GM18517 (cell line): ENCODE data around the gene NMNAT2.
"Not testable (repeated sequence)": the region's sequence is repeated elsewhere in the genome, so short reads cannot be mapped to it uniquely, and the experiment has no call there.

Experiments
- ATAC-seq: cut with Tn5 transposase; IDR thresholded peaks from one replicate; pipeline ENCODE4 v1.9.1; 2021; ENCODE audit warnings: mild to moderate bottlenecking, moderate library complexity; ENCODE audit not compliant: unreplicated experiment

Gene NMNAT2

DNA sequence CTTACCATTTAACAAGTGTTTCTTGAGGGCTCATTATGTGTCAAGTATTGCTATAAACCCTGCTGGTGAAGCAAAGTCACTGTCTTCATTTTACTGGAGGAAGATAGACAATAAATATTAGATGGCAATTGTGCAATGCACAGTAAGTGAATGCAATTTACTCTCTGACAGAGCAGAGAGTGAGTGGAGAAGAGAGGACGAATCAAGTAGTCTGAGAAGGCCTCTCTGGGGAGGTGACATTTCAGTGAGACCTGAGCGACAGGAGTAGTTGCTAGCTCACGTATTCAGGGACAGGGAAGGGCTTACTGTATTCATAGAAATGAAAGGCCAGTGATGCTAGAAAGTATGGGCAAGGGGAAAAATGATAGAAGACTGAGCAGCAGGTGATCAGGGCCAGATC lies 1.2 kb upstream of the NMNAT2 start:
- ATAC-seq = no peak

DNA sequence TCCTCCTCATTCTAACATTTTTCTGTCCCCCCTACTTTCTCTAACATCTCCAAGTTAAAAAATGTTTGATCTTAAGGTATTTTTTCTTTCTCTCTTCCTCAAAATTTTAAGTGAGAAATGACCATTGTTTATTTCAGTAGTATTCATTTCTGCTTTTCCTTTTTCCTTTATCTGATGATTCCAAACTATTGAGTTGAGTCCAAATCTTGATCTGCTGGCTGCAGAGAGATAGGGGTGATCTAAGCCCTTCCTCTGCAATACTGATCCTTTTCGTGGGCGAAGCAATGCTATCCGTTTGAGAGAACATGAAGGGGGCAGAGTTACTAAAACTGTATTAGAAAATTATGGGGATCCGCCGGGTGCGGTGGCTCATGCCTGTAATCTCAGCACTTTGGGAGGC lies 516 bp upstream of the NMNAT2 start:
- ATAC-seq = no peak

DNA sequence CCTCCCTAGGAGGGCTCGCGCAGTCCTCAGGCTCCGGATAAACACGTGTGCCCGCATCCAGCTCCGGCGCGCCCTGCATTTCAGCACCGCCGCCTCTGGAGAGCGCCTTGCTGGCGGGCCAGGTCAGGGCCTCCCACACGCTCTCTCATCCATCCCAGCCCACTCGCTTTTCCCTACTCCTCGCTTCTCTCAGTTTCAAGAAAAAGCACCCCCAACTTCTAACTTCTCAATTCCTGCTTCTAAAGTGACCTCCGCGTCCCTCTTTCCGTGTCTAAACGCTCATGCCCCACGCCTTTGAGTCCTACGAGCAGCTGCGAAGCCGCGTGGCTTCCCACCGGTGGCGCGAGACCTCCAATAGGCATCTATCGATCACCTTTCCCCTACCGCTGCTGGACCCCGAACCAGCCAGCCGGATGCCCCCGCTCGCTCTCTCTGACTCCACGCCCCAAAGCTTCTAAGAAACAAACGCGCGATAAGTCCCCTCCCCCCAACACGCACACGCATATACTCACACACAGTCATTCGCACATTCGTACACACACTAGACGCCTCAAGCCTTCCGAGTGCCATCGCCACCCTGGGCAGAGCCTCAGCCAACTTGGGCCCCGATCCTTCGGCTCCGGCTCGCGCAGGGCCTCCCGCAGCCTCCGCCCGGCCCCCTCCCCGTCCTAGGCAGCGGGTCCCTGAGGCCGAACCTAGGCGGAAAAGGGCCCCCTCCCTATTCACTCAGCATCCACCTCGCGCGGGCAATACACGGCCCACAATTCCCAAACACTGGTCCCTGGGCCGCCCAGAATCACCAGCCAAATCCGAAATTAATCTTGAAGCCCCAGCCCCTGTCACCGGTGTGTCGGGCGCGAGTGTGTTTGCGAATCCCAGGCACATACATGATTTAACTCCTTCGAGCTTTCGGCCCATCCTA lies 1.1 kb downstream of the NMNAT2 start:
- no peak for ATAC-seq

DNA sequence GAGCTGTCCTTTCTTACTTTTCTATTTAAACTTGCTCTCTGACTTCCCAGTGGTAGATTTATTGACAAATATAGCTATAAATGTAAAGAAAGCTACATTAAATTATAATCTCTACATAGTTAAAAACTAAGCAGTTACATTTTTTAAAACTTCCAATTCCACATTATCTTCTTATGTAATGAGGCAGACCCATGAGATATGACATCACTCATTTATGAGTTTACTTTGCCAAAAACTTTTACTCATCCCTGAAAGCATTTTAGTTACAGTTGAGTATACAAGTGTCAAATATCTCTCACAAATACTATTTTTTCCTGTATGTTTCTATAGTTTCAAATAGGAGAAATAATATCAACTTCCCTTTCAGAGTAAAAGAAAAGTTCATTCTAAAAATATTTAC lies 3.8 kb downstream of the NMNAT2 start:
- no peak for ATAC-seq

DNA sequence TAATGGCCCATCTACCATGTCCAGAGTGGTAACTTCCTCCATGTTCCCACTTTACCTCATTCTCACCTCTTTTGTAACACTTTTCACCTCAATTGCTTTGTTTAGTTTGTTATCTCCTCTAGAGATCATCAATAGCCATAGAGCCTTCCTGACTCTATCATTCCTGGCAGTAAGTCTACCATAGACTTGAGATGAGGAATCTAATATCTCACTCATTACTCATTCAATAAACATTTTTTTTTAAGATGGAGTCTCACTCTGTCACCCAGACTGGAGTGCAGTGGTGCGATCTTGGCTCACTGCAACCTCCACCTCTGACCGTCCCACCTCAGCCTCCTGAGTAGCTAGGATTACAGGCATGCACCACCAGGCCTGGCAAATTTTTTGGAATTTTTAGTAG lies 7.1 kb downstream of the NMNAT2 start:
- ATAC-seq = no peak

DNA sequence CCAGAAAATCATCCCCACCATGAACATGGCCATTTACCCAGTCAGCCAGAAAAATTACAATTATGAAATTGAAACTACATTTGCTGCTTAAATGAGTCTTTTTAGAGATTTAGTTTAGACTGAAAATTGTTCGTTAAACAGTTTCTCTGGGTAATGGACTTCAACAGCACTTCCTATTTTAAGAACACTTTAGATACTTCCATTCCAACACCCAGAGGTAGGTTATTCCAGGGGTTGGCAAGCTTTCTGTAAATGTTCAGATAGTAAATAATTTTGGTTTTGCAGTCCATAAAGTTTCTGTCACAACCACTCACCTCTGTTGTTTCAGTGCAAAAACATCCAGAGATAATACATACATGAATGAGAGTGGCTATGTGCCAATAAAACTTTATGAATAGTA lies 10.2 kb downstream of the NMNAT2 start:
- ATAC-seq = no peak

DNA sequence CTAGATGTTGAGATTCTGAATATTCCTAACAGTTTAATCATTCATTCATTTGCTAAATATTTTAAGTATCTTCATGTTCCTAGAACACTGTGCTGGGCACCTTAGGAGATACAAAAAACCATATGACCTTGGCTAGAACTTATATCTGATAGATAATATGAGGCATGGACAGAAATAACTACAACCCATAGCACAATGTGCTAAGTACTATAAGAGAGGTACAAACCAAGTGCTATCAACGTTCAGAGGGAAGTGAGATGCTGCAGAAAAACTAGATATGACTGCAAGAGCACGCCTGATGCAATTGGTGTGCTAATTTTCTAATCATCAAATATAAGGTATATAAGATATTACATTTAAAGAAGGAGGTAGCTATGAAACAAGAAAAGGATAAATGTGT lies 10.7 kb downstream of the NMNAT2 start:
- ATAC-seq = no peak

DNA sequence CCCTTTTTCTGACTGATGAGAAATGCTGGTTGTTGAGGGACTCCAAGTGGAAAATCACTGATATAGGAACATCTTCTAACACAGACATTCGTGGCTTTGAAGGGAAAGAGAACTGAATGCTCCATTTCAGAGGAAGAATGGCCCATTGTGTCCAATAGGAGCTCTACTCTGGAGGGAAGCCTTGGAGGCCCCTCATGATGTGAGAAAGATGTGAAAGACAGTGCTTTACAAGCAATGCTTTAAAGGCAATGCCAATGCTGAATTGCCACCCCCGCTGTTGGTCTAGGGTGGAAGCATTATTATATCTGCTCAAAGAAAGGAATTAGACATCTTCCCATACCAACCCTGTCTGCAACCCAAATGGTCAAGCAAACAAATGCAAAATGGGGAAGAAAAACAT lies 13.7 kb downstream of the NMNAT2 start:
- ATAC-seq = no peak

DNA sequence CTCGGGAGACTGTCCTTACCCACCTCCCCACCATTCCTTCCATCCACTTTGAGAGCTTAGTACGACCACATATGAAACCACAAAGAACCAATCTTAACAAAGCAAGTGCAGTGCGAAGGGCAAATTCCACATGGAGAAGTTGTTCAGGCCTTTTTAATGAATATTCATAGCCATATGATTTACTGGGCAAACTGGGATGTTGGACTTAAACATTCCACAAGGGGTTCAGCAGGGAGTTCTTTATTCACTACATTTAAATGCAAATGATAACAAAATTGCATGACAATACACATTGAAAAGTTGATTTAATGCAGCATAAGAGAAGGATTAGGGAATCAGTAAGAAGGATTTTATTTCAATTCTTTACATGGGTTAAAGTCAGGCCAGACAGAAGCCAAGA lies 14.7 kb downstream of the NMNAT2 start:
- ATAC-seq = no peak

DNA sequence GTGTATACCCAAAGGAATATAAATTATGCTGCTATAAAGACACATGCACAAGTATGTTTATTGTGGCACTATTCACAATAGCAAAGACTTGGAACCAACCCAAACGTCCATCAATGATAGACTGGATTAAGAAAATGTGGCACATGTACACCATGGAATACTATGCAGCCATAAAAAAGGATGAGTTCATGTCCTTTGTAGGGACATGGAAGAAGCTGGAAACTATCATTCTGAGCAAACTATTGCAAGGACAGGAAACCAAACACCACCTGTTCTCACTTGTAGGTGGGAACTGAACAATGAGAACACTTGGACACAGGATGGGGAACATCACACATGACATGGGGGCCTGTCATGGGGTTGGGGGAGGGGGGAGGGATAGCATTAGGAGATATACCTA lies 16.6 kb downstream of the NMNAT2 start:
- not testable (repeated sequence) for ATAC-seq

DNA sequence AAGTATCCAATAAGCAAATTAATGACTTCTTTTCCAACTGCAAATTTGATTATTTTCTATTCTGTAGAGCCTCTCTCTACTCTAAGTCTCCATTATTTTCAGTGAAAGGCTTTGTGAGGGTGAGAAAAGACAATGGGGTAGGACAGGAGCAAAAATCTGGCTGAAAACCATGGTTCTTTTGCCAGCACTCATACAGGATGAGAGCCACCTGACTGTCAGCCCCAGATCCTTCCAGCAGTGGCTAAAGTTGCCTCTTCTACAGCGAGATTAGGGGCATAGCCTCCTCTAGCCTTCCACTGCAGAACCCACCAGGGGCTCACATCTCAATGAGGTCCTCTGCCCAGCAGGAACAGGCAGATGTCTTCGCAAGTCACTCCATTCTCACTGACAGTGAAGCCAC lies 23.7 kb downstream of the NMNAT2 start:
- ATAC-seq = no peak

DNA sequence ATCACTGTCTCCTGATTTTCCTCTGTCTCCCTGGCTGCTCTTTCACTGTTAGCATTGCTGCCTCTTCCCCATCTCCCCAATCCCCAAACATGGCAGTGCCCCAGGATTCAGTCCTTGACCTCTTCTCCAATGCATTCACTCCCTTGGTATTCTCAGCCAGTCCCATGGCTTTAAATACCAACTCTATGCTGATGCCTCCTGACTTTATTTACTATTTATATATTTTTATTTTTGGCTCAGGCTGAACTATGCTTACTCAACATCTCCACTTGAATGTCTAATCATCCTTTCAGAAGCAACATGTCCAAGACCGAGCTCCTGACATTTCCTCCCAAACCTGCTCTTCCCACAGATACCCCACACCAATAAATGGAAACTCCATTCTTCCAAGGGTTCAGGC lies 26.3 kb downstream of the NMNAT2 start:
- ATAC-seq = no peak

DNA sequence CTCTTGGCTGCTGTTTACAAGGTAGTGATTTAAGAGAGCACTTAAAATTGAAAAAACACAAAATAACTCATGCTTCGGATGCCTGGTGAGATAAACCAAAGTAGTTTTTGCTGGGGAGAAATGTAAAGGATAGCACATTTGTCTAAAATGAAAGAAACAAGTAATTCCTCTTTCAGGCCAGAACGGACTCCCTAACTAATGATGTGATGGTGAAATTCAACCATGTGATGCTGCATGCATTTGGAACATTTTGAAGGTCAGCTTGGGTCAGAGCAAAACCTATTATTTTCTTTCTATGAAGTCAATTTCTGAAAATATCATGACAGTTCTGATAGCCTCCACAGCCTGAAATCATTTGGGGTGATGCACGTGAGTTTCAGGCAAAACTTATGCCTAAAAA lies 27.6 kb downstream of the NMNAT2 start:
- no peak for ATAC-seq

DNA sequence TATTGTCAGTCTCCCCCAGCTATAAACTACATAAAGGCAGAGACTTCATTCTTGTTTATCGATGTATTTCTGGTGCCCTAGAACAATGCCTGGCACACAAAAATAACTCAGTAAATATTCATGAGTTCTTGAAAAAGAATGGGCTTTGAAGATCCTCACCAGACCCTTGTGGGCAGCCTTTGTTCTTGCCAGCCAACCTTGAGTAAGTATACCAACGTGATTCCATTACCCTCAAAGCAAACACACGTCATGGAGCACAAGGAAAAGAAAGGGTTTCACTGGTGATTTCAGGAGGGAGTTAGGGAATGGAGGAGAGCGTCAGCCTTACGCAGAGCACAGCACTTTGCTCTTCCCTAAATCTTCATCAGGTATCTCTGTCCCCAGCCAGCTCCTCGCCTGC lies 29.4 kb downstream of the NMNAT2 start:
- no peak for ATAC-seq

DNA sequence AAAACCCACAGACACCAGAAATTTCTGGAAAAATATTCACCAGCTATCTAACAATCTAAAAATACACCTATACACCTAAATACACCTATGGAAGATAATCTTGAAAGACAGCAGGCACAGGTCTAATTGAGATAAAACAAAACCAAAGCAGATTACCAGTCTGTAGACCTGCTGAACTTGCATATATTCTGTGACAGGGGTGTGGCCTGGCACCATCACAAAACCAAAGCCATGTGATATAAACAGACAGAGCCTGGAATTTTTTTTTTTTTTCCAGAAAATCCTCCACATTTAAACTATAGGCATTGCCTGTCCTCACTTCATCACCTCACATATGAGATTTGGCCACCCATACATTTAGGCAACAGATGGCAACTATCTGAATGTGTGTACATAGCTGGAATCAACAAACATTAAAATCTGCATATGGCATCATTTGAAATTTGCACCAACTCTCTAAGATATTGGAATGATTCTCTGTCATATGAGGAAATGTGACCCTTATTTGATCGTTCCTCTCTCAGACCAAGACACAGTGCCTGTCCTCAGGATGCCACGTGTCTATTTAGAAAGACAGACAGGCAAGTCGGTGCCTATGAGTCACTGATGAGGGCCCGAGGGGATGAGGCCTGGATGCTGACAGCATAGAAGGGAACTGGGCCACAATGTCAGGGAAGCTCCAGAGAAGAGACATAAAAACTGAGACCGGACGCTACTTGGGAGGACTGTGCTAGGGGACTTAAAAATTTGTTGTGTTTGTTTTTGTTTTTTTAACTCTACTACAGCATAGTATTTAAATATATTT lies 32.6 kb downstream of the NMNAT2 start:
- no peak for ATAC-seq

DNA sequence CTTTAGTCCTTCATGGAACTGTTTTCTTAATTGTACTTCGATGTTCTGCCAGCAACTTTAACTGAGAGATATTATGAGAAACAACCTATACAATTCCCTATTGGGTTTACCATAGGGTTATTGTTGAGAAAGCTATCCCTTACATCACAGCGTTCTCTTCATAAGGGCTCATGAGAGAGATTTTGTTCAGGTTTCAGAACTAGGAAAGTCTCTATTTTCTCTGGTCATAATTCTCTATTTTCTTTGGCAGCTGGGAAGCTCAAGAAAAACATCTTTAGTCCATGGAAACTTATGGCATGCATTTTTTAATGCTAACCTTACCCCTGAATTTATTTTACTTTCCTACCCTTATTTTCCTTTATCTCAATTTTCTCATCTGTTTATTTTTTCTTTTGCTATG lies 38.2 kb downstream of the NMNAT2 start:
- ATAC-seq = no peak

DNA sequence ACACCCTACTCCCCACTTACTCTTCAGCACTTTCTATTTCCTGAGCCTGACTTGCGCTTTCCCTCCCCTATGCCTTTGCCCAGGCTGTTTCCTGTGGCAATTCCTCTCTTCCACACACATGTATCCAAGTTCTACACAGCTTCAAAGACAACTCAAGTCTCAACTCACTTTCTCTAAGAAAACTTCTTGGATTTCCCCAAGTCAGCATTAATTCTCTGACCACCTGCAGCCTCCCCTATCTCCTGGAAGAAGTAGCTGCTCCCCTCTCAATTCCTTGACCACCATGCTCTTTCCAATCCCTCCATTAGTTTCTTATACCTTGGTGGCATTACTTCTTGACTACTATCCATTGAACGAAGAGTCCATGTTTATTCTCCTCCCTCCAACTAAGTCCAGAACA lies 42.8 kb downstream of the NMNAT2 start:
- ATAC-seq = no peak

DNA sequence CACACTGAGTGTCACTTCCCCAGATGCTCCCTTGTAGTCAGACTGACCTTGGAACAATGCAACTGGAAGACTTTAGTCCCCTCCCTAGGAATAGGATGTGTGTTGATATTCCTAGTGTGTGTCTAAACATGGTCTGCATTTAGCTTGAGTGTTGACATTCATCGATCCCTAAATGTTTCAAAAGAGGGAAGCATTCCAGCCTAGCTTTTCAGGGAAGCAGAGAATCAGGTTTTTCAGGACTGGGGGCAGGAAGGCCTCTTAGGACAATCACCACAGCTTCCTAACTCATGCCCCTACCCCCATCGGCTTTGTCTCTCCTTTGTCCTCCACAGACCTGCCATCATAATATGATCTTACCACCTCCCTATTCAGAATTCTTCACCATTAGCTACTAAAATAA lies 43.4 kb downstream of the NMNAT2 start:
- no peak for ATAC-seq

DNA sequence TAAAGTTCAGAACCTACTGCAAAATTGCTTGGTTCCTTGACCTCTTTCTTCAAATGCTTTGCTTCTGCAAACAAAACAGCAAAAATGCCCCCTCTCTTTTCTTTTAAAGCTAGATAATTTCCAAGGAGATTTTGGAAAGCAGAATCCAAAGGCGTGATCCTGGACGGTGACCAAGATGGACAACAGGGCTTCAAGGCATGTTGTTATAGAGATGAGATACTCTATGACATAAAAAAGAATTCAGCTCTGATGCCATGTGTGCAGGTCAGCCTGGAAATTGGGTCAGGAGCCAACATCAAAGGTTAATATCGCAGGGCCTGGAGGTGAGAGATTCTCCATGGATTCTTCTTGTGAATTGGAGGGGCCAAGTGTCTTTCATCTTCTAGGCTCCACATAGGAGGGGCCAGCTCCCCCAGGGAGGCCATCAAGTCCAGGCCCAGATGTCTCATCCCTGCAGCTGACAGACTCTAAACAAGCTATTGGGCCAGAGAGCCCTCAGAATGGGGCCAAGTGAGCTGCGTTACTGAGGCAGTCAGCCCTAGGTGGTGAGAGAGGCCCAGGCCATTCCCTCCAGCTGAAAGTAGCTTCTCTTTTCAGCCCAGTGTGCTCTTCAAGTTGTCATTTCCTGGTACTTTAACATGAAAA lies 45.5 kb downstream of the NMNAT2 start:
- ATAC-seq = no peak

DNA sequence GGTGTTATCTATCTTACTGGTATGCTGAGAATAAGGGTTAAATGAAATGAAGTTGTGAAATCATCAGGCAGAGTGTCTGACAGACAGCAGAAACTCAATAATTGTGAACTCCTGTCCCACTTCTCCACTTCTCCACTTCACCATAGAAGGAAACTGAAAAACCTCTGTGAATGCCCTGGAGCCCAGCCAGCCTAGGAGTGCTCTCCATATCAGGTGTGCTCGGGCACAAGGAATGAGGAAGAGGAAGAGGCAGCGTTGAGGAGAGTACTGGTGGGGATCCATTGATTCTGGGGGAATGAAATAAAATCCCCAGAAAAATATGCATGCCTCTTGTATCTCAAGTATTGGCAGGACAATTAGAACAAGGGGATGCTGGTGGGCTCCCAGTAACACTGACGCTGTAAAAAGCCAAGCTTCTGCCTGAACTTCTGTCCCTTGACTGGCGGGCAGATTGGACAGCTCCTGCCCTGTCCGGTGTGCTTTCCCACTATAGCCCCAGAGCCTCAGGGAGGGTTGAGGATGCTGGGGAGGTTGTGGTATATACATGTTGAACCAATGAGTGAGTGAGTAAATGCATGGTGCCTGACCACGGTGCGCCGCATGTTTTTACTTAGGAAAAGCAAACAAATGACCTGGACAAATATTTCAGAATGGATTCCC lies 47.7 kb downstream of the NMNAT2 start:
- no peak for ATAC-seq
